ENCODE data around the gene BICRA.

DNA sequence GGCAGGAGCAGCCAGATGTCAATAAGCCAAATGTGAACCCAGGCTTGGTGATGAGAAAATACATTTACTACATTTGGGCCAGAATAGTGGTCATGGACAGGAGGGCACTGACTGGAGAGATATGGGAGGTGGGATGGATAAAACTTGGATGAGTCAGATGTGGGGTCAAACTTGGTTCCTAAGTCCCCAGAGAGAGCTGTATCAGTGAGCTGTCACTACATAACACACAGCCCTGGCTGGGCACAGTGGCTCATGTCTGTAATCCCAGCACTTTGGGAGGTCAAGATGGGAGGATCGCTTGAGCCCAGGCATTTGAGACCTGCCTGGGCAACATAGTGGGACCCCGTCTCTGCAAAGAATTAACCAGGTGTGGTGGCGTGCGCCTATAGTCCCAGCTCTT, 52.7 kb downstream of the BICRA start:
- TF ChIP-seq, protein P1, sequence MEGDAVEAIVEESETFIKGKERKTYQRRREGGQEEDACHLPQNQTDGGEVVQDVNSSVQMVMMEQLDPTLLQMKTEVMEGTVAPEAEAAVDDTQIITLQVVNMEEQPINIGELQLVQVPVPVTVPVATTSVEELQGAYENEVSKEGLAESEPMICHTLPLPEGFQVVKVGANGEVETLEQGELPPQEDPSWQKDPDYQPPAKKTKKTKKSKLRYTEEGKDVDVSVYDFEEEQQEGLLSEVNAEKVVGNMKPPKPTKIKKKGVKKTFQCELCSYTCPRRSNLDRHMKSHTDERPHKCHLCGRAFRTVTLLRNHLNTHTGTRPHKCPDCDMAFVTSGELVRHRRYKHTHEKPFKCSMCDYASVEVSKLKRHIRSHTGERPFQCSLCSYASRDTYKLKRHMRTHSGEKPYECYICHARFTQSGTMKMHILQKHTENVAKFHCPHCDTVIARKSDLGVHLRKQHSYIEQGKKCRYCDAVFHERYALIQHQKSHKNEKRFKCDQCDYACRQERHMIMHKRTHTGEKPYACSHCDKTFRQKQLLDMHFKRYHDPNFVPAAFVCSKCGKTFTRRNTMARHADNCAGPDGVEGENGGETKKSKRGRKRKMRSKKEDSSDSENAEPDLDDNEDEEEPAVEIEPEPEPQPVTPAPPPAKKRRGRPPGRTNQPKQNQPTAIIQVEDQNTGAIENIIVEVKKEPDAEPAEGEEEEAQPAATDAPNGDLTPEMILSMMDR (IDR thresholded peaks at IDR 0.05 in 4 of 5, conservative IDR thresholded peaks at IDR 0.05 in 1 of 5) = no peak
- TF ChIP-seq POLR2A (IDR thresholded peaks at IDR 0.05) = no peak

All from gastrocnemius medialis (tissue), 4 donors.